Upper lobe of right lung (tissue), 1 donor: Measurements from ENCODE around the gene TRMT61A. TPM values are rescaled to one million over a fixed set of nuclear protein-coding genes. Genes with fewer than 3 reads are reported as not detected.

Source experiments
- ATAC-seq: fragments of 200-7000 bp; cut with Tn5 transposase; one replicate; pipeline ENCODE4 v1.9.1; 2020; ENCODE audit warnings: mild to moderate bottlenecking, moderate library complexity
- DNase-seq: peaks from one replicate; pipeline ENCODE4 v3.0.0-alpha.2; 2020
- H3K27ac ChIP-seq: fragments of 200-600 bp; one replicate; pipeline ENCODE4 v1.8.0; 2022
- H3K27me3 ChIP-seq: fragments of 200-600 bp; one replicate; pipeline ENCODE4 v1.8.0; 2022; ENCODE audit warnings: mild to moderate bottlenecking
- H3K36me3 ChIP-seq: fragments of 200-600 bp; one replicate; pipeline ENCODE4 v1.8.0; 2022
- H3K4me1 ChIP-seq: fragments of 200-600 bp; one replicate; pipeline ENCODE4 v1.8.0; 2022
- H3K4me3 ChIP-seq: fragments of 200-600 bp; one replicate; pipeline ENCODE4 v1.8.0; 2022; ENCODE audit warnings: mild to moderate bottlenecking
- H3K9me3 ChIP-seq: fragments of 200-600 bp; one replicate; pipeline ENCODE4 v1.8.0; 2022
- CTCF ChIP-seq: fragments of 200-600 bp; IDR thresholded peaks from one replicate; pipeline ENCODE4 v1.8.0; 2022; ENCODE audit warnings: antibody characterized with exemption
- intact Hi-C: fragments of 100-400 bp; cut with DNase I; formaldehyde crosslinking; loops from one replicate; pipeline ENCODE4 v1.11.0; 2022
- total RNA-seq: library from RNA; stranded (reverse); fragmentation: NEBNext Ultra II Directional; extraction: Animal tissue kit (Norgen Biotek cat#: 25700); gene quantifications from one replicate; pipeline ENCODE4 v1.2.1, GENCODE V29; 2021
- donor health status: DM: no; HTN: yes; CAD: no; lungs with severe emphysema.

The TRMT61A gene
- total RNA-seq, 1 donor from 2014 or later = 11.6 TPM

GRCh38 chr14:103526914-103527248 lies 2.1 kb upstream of the TRMT61A start:
- DNase-seq = no peak
- peaks cover 5% of the 10 kb centered on the region for H3K36me3 ChIP-seq
- no peaks in the 10 kb centered on the region for H3K9me3 ChIP-seq
- H3K27me3 ChIP-seq = no peaks in the 10 kb centered on the region
- peak overlapping the region; percentile 98 for H3K27ac ChIP-seq
- intact Hi-C loops = no loop called here
- no peak overlapping the region for H3K4me3 ChIP-seq
- no peak for ATAC-seq
- TF ChIP-seq CTCF = no peak
- H3K4me1 ChIP-seq = peaks cover 44% of the 10 kb centered on the region

GRCh38 chr14:103527408-103528145 lies 1.4 kb upstream of the TRMT61A start:
- H3K4me3 ChIP-seq = peak overlapping the region; percentile 95
- no peaks in the 10 kb centered on the region for H3K9me3 ChIP-seq
- H3K27me3 ChIP-seq = no peaks in the 10 kb centered on the region
- DNase-seq (no peak), ATAC-seq (peak; percentile 0)
- peaks cover 40% of the 10 kb centered on the region for H3K4me1 ChIP-seq
- no peak for TF ChIP-seq CTCF
- peaks cover 5% of the 10 kb centered on the region for H3K36me3 ChIP-seq
- intact Hi-C loops = no loop called here
- peak overlapping the region; percentile 98 for H3K27ac ChIP-seq

GRCh38 chr14:103528146-103528586 lies 830 bp upstream of the TRMT61A start:
- H3K4me1 ChIP-seq = peaks cover 36% of the 10 kb centered on the region
- no peak for DNase-seq
- H3K27me3 ChIP-seq = no peaks in the 10 kb centered on the region
- peak; percentile 45 for ATAC-seq
- intact Hi-C loops = no loop called here
- H3K9me3 ChIP-seq = no peaks in the 10 kb centered on the region
- H3K4me3 ChIP-seq = peak overlapping the region; percentile 95
- peak overlapping the region; percentile 98 for H3K27ac ChIP-seq
- peaks cover 6% of the 10 kb centered on the region for H3K36me3 ChIP-seq
- no peak for TF ChIP-seq CTCF

- H3K4me1 ChIP-seq = peaks cover 31% of the 10 kb centered on the region
- no peak for TF ChIP-seq CTCF
- DNase-seq (no peak), ATAC-seq (no peak)
- H3K9me3 ChIP-seq = no peaks in the 10 kb centered on the region
- H3K27me3 ChIP-seq = no peaks in the 10 kb centered on the region
- peak overlapping the region; percentile 95 for H3K4me3 ChIP-seq
- H3K36me3 ChIP-seq = peaks cover 22% of the 10 kb centered on the region
- intact Hi-C loops = no loop called here
- H3K27ac ChIP-seq = peak overlapping the region; percentile 98
Measured at GRCh38 chr14:103529383-103530365, 678 bp downstream of the TRMT61A start.

GRCh38 chr14:103530390-103530789 lies 1.4 kb downstream of the TRMT61A start:
- Histone ChIP-seq H3K36me3 (peaks cover 26% of the 10 kb centered on the region), H3K4me1 (peaks cover 29% of the 10 kb centered on the region), H3K4me3 (no peak overlapping the region), H3K27me3 (no peaks in the 10 kb centered on the region), H3K27ac (no peak overlapping the region), H3K9me3 (no peaks in the 10 kb centered on the region)
- intact Hi-C loops = no loop called here
- TF ChIP-seq CTCF = no peak
- ATAC-seq (no peak), DNase-seq (no peak)
